ENCODE results near the gene ERV3-1. TPM values are rescaled to one million over a fixed set of nuclear protein-coding genes. Genes with fewer than 3 reads are reported as not detected.
A peak's percentile ranks its signal among the peaks of the same experiment; 100 is the strongest.
"Not testable (repeated sequence)": the region's sequence is repeated elsewhere in the genome, so short reads cannot be mapped to it uniquely, and the experiment has no call there.

Gene ERV3-1
- total and polyA plus RNA-seq, 9 of the 15 experiments (the other 6 are each of a cell fraction or from before 2014, with no cell fraction given), result 10.2 to 30.0 (median 22.0) TPM

DNA sequence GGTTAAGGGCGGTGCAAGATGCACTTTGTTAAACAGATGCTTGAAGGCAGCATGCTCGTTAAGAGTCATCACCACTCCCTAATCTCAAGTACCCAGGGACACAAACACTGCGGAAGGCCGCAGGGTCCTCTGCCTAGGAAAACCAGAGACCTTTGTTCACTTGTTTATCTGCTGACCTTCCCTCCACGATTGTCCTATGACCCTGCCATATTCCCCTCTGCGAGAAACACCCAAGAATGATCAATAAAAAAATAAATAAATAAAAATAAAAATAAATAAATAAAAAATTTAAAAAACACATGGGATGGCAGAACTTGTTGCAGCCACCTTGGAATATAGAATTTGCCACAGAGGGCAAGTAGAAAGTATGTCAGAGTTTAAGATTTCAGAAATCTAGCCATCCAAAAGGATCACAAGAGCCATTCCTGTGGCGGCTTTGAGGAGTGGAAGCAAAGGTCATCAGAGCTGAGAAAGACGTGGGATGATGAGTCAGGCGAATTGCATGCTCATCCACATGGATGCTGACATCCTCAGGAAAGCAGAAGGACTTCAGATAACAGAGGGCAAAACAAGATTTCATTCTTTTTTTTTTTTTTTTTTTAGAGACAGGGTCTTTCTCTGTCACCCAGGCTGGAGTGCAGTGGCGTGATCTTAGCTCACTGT is 27.8 kb upstream of the ERV3-1 start:
- in situ Hi-C loops (cut with MboI); H3K4me3 ChIP-seq; intact Hi-C loops (cut with micrococcal nuclease); DNase-seq (ENCODE audit: extremely low read depth in 1 of 4, low spot score in 3 of 4); FAIRE-seq; H3K9ac ChIP-seq (ENCODE audit: insufficient read depth in 1 of 2, low read depth in 2 of 2, low read length in 2 of 2); H3K79me2 ChIP-seq (ENCODE audit: control insufficient read depth, insufficient read depth, low read length); CTCF ChIA-PET (ENCODE audit: low intra/inter-chr PET ratio); H3K4me1 ChIP-seq (replicated peaks in 1 of 2; ENCODE audit: control insufficient read depth in 2 of 2, insufficient read depth in 2 of 2, low read length in 2 of 2); H3K27ac ChIP-seq (ENCODE audit: extremely low read depth, low read depth, low read length); BruUV-seq (replicated peaks); POLR2A ChIA-PET; H3K36me3 ChIP-seq (ENCODE audit: control insufficient read depth, insufficient read depth, low read length); ATAC-seq; H3K4me2 ChIP-seq (ENCODE audit: insufficient read depth, low read length); H3K9me3 ChIP-seq (replicated peaks; ENCODE audit: control insufficient read depth, insufficient read depth, low read depth, low read length); H3K9me1 ChIP-seq (ENCODE audit: control insufficient read depth, insufficient read depth, low read length); H4K20me1 ChIP-seq (replicated peaks; ENCODE audit: control insufficient read depth, insufficient read depth, low read length); H3K27me3 ChIP-seq (ENCODE audit: control insufficient read depth in 2 of 2, insufficient read depth in 2 of 2, low read length in 2 of 2); H2AFZ ChIP-seq (ENCODE audit: low read depth, low read length): not testable (repeated sequence)
- 46% methylated on average over 8 of the region's 10 CpGs for WGBS (ENCODE audit: insufficient coverage, low coverage, missing lambda C conversion rate)
- TF ChIP-seq NFE2 (IDR thresholded peaks at IDR 0.05; ENCODE audit: low read depth), result 0 out of 2 replicates have a peak, but pooled peaks have one; percentile 22
- 0 out of 4 replicates have a peak, but pooled peaks of 1 of the 2 experiments have one; percentile 9 for TF ChIP-seq TRIM24 (IDR thresholded peaks at IDR 0.05)
- TF ChIP-seq ARID1B (IDR thresholded peaks at IDR 0.05), result peak; percentile 25; the same call in 1 of the 2 replicates
- peak; percentile 34; the same call in 1 of the 2 replicates for TF ChIP-seq C11orf30 (IDR thresholded peaks at IDR 0.05; ENCODE audit: low read depth)
- peak; percentile 4; the same call in 1 of the 2 replicates for TF ChIP-seq TCF3 (CRISPR knock-in tag; IDR thresholded peaks at IDR 0.05)
- TF ChIP-seq, protein P1, sequence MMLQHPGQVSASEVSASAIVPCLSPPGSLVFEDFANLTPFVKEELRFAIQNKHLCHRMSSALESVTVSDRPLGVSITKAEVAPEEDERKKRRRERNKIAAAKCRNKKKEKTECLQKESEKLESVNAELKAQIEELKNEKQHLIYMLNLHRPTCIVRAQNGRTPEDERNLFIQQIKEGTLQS (IDR thresholded peaks at IDR 0.05), result peak; percentile 54
- TF ChIP-seq, protein P1 (CRISPR knock-in tag; conservative IDR thresholded peaks at IDR 0.05), result not testable (repeated sequence)
- TF ChIP-seq ZNF316 (IDR thresholded peaks at IDR 0.05), result peak; percentile 25; the same call in 1 of the 2 replicates

Measured in K562 (cell line).